HepG2 (cell line): ENCODE data around the gene NCKAP5L. TPM values are rescaled to one million over a fixed set of nuclear protein-coding genes. Genes with fewer than 3 reads are reported as not detected.

ENCODE experiments used
- ARID4A ChIP-seq: sonication (generic); formaldehyde crosslinking; IDR thresholded peaks from 2 replicates; pipeline ENCODE4 v1.5.0; 2020; ENCODE audit warnings: mild to moderate bottlenecking, missing genetic modification reagents, borderline replicate concordance
- HNRNPL ChIP-seq: fragments of 200-400 bp; formaldehyde crosslinking; IDR thresholded peaks from 2 replicates; pipeline ENCODE4 v1.6.1; 2017; ENCODE audit warnings: mild to moderate bottlenecking, low read depth, low read length
- IRF9 ChIP-seq: sonication (generic); formaldehyde crosslinking; IDR thresholded peaks from 2 replicates; pipeline ENCODE4 v1.8.0; 2022; ENCODE audit warnings: missing genetic modification reagents, mild to moderate bottlenecking, borderline replicate concordance
- JUND ChIP-seq: sonication (generic); formaldehyde crosslinking; IDR thresholded peaks from 2 replicates; pipeline ENCODE4 v1.8.0; 2022; ENCODE audit warnings: mild to moderate bottlenecking, missing genetic modification reagents
- PITX1 ChIP-seq: sonication (generic); formaldehyde crosslinking; IDR thresholded peaks from 2 replicates; pipeline ENCODE4 v1.5.1; 2020; ENCODE audit warnings: mild to moderate bottlenecking, missing genetic modification reagents
- ZFP36L1 ChIP-seq: sonication (generic); formaldehyde crosslinking; IDR thresholded peaks from 2 replicates; pipeline ENCODE4 v1.8.0; 2022; ENCODE audit warnings: mild to moderate bottlenecking, missing genetic modification reagents, moderate library complexity
- ZFX ChIP-seq: sonication (generic); formaldehyde crosslinking; IDR thresholded peaks from 2 replicates; pipeline ENCODE4 v1.4.0; 2020; ENCODE audit warnings: mild to moderate bottlenecking, low read depth, missing genetic modification reagents, moderate library complexity
- ZNF256 ChIP-seq: sonication (generic); formaldehyde crosslinking; conservative IDR thresholded peaks from 2 replicates; pipeline ENCODE4 v1.4.0; 2020; ENCODE audit warnings: missing genetic modification reagents
- ZNF263 ChIP-seq: sonication (generic); formaldehyde crosslinking; IDR thresholded peaks from 2 replicates; pipeline ENCODE4 v1.4.0; 2020; ENCODE audit warnings: missing genetic modification reagents
- ZNF550 ChIP-seq: sonication (generic); formaldehyde crosslinking; IDR thresholded peaks from 2 replicates; pipeline ENCODE4 v1.4.0; 2020; ENCODE audit warnings: mild to moderate bottlenecking, missing genetic modification reagents, borderline replicate concordance
- ZNF614 ChIP-seq: IDR thresholded peaks from 2 replicates; pipeline ENCODE4 v1.6.1; 2018; ENCODE audit warnings: missing biosample characterization, missing genetic modification reagents, inconsistent platforms, borderline replicate concordance
- ZNF772 ChIP-seq: sonication (generic); formaldehyde crosslinking; IDR thresholded peaks from 2 replicates; pipeline ENCODE4 v1.5.0; 2020; ENCODE audit warnings: mild to moderate bottlenecking, missing genetic modification reagents
- polyA plus RNA-seq, 8 experiments: library from polyadenylated mRNA; depleted of rRNA in 3 of 8; stranded (reverse) in 7 of 8; unstranded in 1 of 8; fragments of >200 nt; fragmentation: Illumina TruSeq in 4 of 8; extraction: Trizol in 4 of 8; gene quantifications; 2 replicates each; pipeline versions ENCODE4 v1.2.1 to v1.2.3, GENCODE V29; 2011 to 2016; ENCODE audit warnings: low read depth in 4 of 8, missing spikeins in 1 of 8, mixed read lengths in 1 of 8; ENCODE audit not compliant: insufficient read depth in 1 of 8
- total RNA-seq, 5 experiments: library from RNA; depleted of rRNA; stranded (reverse); fragments of >200 nt; fragmentation: Illumina TruSeq; extraction: Trizol; gene quantifications; 2 replicates each; pipeline ENCODE4 v1.2.3, GENCODE V29; 2016; ENCODE audit warnings: low read depth in 1 of 5
- TF ChIP-seq, protein P1 (sequence below): sonication (generic); formaldehyde crosslinking; IDR thresholded peaks from 2 replicates; pipeline ENCODE4 v1.8.0; 2022; ENCODE audit warnings: mild to moderate bottlenecking, missing genetic modification reagents; ENCODE audit not compliant: insufficient replicate concordance
- TF ChIP-seq, protein P2 (sequence below): sonication (generic); formaldehyde crosslinking; IDR thresholded peaks from 2 replicates; pipeline ENCODE4 v1.4.0; 2020; ENCODE audit warnings: missing genetic modification reagents
- TF ChIP-seq, protein P3 (sequence below): sonication (generic); formaldehyde crosslinking; IDR thresholded peaks from 2 replicates; pipeline ENCODE4 v1.4.0; 2020; ENCODE audit warnings: missing genetic modification reagents, borderline replicate concordance

NCKAP5L gene
- total and polyA plus RNA-seq, 2 of the 13 experiments (the other 11 are each of a cell fraction or from before 2014, with no cell fraction given): 4.1 to 9.0 TPM

DNA sequence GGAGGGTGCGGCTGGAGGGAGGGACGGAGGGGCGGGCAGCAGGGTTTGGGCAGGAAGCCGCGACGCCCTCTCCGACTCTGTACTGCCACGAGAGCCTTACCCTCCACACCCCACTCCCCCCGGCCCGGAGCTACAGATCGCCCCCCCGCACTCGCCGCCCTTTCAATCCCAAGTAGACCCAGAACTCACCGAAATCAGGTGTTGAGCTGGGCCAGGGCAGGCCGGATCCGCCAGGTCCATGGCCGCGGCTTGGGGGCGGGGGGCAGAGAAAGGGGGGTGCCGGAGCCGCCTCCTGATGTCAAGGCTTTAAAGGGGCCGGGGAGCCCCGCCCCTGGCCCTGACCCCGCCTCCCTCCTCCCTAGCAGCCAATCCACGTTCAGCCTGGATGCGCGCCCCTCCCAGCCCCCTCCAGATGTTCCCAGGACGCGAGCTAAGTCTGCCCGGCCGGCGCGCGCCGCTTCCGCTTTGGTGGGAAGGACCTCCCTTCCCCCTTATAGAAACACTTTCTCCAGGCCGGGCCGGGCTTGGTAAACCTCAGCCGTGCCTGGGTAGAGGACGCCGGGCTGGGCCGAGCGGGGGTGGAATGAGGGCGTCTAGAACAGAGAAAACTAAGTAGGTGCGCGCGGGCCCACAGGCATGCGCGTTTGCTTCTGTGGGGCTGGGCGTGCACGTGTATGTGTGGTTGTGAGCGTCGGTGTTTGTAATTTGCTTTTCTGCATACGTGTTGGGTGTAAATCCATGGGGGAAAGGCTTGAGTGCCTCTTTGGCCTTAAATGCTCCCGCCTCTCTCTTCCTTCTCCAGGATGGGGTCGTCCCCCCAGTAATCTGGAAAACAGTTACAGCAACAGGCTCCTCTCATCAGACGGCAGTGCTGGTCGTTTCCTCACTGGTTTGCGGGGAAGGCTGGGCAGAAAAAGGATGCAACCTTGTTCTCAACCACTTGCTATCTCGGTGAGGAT is at the start of gene NCKAP5L (continued):
- peak; percentile 78; the same call in 1 of the 2 replicates for TF ChIP-seq ZNF614
- TF ChIP-seq ARID4A (CRISPR knock-in tag): peak; percentile 79
- 0 out of 2 replicates have a peak, but pooled peaks have one; percentile 48 for TF ChIP-seq HNRNPL
- TF ChIP-seq, protein P1, sequence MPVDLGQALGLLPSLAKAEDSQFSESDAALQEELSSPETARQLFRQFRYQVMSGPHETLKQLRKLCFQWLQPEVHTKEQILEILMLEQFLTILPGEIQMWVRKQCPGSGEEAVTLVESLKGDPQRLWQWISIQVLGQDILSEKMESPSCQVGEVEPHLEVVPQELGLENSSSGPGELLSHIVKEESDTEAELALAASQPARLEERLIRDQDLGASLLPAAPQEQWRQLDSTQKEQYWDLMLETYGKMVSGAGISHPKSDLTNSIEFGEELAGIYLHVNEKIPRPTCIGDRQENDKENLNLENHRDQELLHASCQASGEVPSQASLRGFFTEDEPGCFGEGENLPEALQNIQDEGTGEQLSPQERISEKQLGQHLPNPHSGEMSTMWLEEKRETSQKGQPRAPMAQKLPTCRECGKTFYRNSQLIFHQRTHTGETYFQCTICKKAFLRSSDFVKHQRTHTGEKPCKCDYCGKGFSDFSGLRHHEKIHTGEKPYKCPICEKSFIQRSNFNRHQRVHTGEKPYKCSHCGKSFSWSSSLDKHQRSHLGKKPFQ (CRISPR knock-in tag): no peak
- TF ChIP-seq, protein P2, sequence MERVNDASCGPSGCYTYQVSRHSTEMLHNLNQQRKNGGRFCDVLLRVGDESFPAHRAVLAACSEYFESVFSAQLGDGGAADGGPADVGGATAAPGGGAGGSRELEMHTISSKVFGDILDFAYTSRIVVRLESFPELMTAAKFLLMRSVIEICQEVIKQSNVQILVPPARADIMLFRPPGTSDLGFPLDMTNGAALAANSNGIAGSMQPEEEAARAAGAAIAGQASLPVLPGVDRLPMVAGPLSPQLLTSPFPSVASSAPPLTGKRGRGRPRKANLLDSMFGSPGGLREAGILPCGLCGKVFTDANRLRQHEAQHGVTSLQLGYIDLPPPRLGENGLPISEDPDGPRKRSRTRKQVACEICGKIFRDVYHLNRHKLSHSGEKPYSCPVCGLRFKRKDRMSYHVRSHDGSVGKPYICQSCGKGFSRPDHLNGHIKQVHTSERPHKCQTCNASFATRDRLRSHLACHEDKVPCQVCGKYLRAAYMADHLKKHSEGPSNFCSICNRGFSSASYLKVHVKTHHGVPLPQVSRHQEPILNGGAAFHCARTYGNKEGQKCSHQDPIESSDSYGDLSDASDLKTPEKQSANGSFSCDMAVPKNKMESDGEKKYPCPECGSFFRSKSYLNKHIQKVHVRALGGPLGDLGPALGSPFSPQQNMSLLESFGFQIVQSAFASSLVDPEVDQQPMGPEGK: peak; percentile 86
- no peak for TF ChIP-seq ZNF256 (CRISPR knock-in tag)
- TF ChIP-seq ZNF550: no peak
- peak; percentile 80 for TF ChIP-seq ZFX (CRISPR knock-in tag)
- TF ChIP-seq PITX1: peak; percentile 53; the same call in 1 of the 2 replicates
- no peak for TF ChIP-seq ZNF263 (CRISPR knock-in tag)
- TF ChIP-seq ZNF772 (CRISPR knock-in tag): peak; percentile 68; the same call in 1 of the 2 replicates
- peak; percentile 10; the same call in 1 of the 2 replicates for TF ChIP-seq IRF9 (CRISPR knock-in tag)
- TF ChIP-seq ZFP36L1 (CRISPR knock-in tag): 0 out of 2 replicates have a peak, but pooled peaks have one; percentile 77
- TF ChIP-seq JUND: no peak
- TF ChIP-seq, protein P3, sequence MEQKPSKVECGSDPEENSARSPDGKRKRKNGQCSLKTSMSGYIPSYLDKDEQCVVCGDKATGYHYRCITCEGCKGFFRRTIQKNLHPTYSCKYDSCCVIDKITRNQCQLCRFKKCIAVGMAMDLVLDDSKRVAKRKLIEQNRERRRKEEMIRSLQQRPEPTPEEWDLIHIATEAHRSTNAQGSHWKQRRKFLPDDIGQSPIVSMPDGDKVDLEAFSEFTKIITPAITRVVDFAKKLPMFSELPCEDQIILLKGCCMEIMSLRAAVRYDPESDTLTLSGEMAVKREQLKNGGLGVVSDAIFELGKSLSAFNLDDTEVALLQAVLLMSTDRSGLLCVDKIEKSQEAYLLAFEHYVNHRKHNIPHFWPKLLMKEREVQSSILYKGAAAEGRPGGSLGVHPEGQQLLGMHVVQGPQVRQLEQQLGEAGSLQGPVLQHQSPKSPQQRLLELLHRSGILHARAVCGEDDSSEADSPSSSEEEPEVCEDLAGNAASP (CRISPR knock-in tag): no peak
